ENCODE results near the gene MBOAT1.

GRCh38 chr6:20243288-20243687 lies 31.0 kb upstream of the MBOAT1 start:
- TF ChIP-seq POLR2A (IDR thresholded peaks at IDR 0.05), result no peak
- TF ChIP-seq CTCF (IDR thresholded peaks at IDR 0.05), result no peak

All from Peyer's patch (tissue), 4 donors.